Effector memory CD8-positive, alpha-beta T cell (primary cell): ENCODE results near the gene TCF12.
A peak's percentile ranks its signal among the peaks of the same experiment; 100 is the strongest.

Experiments
- ATAC-seq: fragments of 150-1000 bp; cut with Tn5 transposase; replicated peaks from 2 replicates; pipeline ENCODE4 v1.10.0; 2021; ENCODE audit warnings: mild to moderate bottlenecking, moderate library complexity
- DNase-seq, 3 experiments: peaks; one replicate each; pipeline ENCODE4 v3.0.0; 2021
- H3K27ac Mint-ChIP-seq, 2 donors: one replicate each; pipeline ENCODE4 v1.8.0; 2022; ENCODE audit warnings: mild to moderate bottlenecking in 2 of 2, mixed read lengths in 2 of 2, moderate library complexity in 2 of 2
- H3K27me3 Mint-ChIP-seq, 2 donors: one replicate each; pipeline ENCODE4 v1.8.0; 2022; ENCODE audit warnings: mixed read lengths in 2 of 2
- H3K36me3 Mint-ChIP-seq: one replicate; pipeline ENCODE4 v1.8.0; 2022; ENCODE audit warnings: mild to moderate bottlenecking, moderate library complexity, mixed read lengths; ENCODE audit not compliant: insufficient read depth
- H3K4me1 Mint-ChIP-seq, 2 donors: one replicate each; pipeline ENCODE4 v1.8.0; 2022; ENCODE audit warnings: low read depth in 2 of 2, mixed read lengths in 2 of 2
- H3K4me3 Mint-ChIP-seq, 2 donors: one replicate each; pipeline ENCODE4 v1.8.0; 2022; ENCODE audit warnings: mild to moderate bottlenecking in 2 of 2, mixed read lengths in 2 of 2, moderate library complexity in 2 of 2
- H3K9me3 Mint-ChIP-seq, 2 donors: one replicate each; pipeline ENCODE4 v1.8.0; 2022; ENCODE audit warnings: mixed read lengths in 2 of 2

The TCF12 gene

DNA sequence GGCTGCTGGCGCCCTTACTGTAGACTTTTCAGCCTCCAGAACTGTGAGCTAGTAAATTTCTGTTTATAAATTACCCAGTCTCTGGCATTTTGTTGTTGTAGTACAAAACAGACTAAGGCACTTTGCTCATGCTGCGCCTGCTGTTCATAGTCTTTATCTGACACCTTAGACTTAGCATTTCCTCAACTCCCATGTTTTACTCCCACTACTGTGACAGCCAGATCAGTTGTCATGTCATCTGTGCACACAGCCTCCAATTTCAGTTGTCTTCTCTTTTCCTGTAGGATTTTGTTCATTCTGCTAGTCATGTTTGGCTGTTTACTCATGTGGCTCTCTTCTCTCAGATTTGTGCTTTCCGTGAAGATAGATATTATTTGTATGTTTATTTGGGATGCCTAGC, 62.0 kb downstream of the TCF12 start:
- no peaks in the 10 kb centered on the region for H3K9me3 Mint-ChIP-seq
- DNase-seq (no peak), ATAC-seq (no peak)
- H3K4me1 Mint-ChIP-seq = peaks cover 17 to 54% of the 10 kb centered on the region in 2 donors
- no peaks in the 10 kb centered on the region for H3K36me3 Mint-ChIP-seq
- no peak overlapping the region for H3K4me3 Mint-ChIP-seq
- H3K27ac Mint-ChIP-seq = no peak overlapping the region
- no peaks in the 10 kb centered on the region for H3K27me3 Mint-ChIP-seq

DNA sequence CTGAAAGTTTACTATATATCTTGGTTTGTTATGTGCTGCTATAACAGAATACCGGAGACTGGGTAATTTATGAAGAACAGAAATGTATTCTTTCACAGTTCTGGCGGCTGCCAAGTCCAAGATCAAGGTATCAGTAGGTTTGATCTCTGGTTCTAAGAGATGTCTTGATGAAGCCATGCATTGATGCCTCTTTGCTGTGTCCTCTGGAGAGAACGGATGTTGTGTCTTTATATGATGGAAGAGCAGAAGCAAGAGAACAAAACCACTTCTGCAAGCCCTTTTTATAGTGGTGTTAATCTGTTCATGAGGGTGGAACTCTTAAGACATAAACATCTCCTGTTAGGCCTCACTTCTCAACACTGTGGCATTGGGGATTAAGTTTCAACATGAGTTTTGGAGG, 62.7 kb downstream of the TCF12 start:
- Mint-ChIP-seq H3K27ac (no peak overlapping the region), H3K27me3 (no peaks in the 10 kb centered on the region), H3K36me3 (no peaks in the 10 kb centered on the region), H3K9me3 (no peaks in the 10 kb centered on the region), H3K4me3 (no peak overlapping the region), H3K4me1 (peaks cover 17 to 54% of the 10 kb centered on the region in 2 donors)
- no peak for DNase-seq
- no peak for ATAC-seq

DNA sequence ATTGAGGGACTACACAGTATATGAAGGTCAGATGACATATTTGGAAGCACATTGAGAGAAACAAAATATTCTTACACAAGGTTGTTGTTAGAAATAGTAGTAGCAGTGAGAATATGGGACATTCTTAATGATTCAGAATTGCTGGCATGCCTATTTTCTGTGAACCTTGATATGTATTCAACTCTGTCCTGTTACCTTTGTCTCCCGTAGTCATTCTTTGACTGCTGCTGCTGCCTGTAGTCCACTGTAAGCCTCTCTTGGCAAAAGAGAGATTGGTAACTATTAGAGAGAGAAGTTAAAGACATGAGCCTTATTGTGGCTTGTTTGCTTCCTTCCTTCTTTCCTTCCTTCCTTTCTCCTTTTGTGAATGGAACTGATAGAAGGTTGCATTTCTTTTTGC, 64.5 kb downstream of the TCF12 start:
- Mint-ChIP-seq H3K4me1 (peaks cover 14 to 48% of the 10 kb centered on the region in 2 donors), H3K9me3 (no peaks in the 10 kb centered on the region)
- ATAC-seq = no peak

DNA sequence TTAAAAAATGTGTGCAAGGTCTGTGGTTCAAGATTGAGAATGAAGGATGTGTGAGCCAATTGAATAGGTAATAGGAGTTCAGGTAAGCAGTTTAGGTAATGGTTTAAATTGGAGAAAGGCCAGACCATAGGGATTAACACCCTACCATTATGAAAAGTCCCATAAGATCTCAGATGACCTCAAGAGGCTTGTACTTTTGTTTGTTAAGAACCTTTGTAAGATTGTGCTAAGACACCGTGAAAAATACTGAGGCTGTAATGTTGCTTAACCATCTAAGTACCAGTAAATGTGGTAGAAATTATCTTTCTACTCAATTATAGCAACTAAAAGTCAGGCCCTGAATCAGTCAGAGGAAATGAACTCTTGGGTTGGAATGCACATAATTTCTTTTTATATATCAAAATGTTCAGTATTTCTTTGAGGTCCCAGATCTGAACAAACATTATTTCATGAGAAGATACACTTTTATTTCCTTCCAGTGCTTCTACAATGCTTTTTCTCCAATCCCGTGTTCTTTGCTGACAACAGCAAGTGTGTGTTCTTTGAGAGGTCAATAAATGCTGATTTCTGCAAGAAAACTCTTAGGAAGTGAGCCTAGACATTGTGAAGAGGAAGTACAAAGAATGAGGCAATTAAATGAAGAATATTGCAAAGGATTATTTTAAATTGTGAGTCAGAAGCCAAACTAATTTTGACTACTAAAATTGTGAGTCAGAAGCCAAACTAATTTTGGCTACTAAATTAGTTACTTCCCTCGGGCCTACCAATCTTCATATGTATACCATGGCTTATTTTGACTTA, 66.4 kb downstream of the TCF12 start:
- peak overlapping the region in 1 of 2 donors; percentile 38 for H3K27ac Mint-ChIP-seq
- no peak for DNase-seq
- H3K36me3 Mint-ChIP-seq = no peaks in the 10 kb centered on the region

More for the DNA sequence above, 64.5 kb downstream of the TCF12 start:
- DNase-seq = no peak
- no peak overlapping the region for H3K27ac Mint-ChIP-seq
- H3K36me3 Mint-ChIP-seq = no peaks in the 10 kb centered on the region
- no peak overlapping the region for H3K4me3 Mint-ChIP-seq
- H3K27me3 Mint-ChIP-seq = no peaks in the 10 kb centered on the region

DNA sequence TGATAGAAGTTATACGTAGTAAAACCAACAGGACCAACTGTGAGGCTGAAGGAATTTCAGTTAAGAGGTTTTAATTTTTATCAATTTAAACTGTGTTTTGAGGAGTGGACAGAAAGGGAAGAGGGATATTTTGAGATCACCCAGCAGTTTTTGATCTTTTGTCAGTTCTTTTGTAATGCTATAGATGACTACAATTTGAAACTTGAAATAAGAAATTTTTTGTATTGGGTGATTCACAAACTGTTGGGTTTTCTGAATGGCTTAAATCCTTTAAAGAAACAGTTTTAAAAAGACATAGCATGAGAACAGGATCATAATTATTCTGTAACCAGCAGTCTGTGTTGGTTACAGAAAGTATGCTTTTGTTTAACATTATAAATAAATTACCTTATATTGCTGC, 67.4 kb downstream of the TCF12 start:
- Mint-ChIP-seq H3K4me1 (peaks cover 17 to 52% of the 10 kb centered on the region in 2 donors), H3K4me3 (no peak overlapping the region), H3K27ac (peak overlapping the region in 1 of 2 donors; percentile 38), H3K36me3 (no peaks in the 10 kb centered on the region), H3K9me3 (no peaks in the 10 kb centered on the region), H3K27me3 (no peaks in the 10 kb centered on the region)
- no peak for ATAC-seq
- DNase-seq = no peak

More for the DNA sequence above, 66.4 kb downstream of the TCF12 start:
- H3K4me1 Mint-ChIP-seq = peaks cover 19 to 55% of the 10 kb centered on the region in 2 donors
- H3K4me3 Mint-ChIP-seq = no peak overlapping the region
- H3K9me3 Mint-ChIP-seq = no peaks in the 10 kb centered on the region
- no peaks in the 10 kb centered on the region for H3K27me3 Mint-ChIP-seq
- no peak for ATAC-seq

GRCh38 chr15:56987286-56987685, 68.8 kb downstream of the TCF12 start:
- Mint-ChIP-seq H3K4me1 (peaks cover 12 to 49% of the 10 kb centered on the region in 2 donors), H3K36me3 (no peaks in the 10 kb centered on the region), H3K27ac (no peak overlapping the region), H3K9me3 (no peaks in the 10 kb centered on the region), H3K27me3 (no peaks in the 10 kb centered on the region), H3K4me3 (no peak overlapping the region)
- DNase-seq (no peak), ATAC-seq (no peak)

DNA sequence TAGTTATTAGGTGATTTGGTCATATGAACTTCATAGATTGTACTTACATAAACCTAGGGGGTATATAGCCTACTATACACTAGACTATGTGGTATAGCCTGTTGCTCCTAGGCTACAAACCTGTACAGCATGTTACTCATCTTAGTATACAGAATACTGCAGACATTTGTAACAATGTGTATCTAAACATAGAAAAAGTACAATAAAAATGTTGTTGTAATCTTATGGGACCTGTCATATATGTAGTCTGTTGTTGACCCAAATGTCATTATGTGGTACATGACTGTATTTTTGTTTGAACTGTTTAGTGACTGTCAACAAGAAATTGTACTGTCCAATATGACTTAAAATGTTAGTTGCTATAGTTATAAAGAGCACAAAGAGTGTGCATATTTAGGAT, 69.8 kb downstream of the TCF12 start:
- H3K9me3 Mint-ChIP-seq = no peaks in the 10 kb centered on the region
- H3K36me3 Mint-ChIP-seq = no peaks in the 10 kb centered on the region
- H3K4me1 Mint-ChIP-seq = peaks cover 9 to 42% of the 10 kb centered on the region in 2 donors
- H3K27ac Mint-ChIP-seq = no peak overlapping the region
- H3K27me3 Mint-ChIP-seq = no peaks in the 10 kb centered on the region
- no peak for ATAC-seq
- H3K4me3 Mint-ChIP-seq = no peak overlapping the region
- no peak for DNase-seq

- no peak overlapping the region for H3K4me3 Mint-ChIP-seq
- peaks cover 9 to 45% of the 10 kb centered on the region in 2 donors for H3K4me1 Mint-ChIP-seq
- H3K9me3 Mint-ChIP-seq = no peaks in the 10 kb centered on the region
- ATAC-seq (no peak), DNase-seq (no peak)
- no peaks in the 10 kb centered on the region for H3K27me3 Mint-ChIP-seq
- peaks cover 6% of the 10 kb centered on the region for H3K36me3 Mint-ChIP-seq
- peak overlapping the region in 1 of 2 donors; percentile 47 for H3K27ac Mint-ChIP-seq
These were observed 71.0 kb downstream of the TCF12 start for GRCh38 chr15:56989411-56989924.

GRCh38 chr15:56991017-56991416, 72.6 kb downstream of the TCF12 start:
- ATAC-seq = no peak
- no peak for DNase-seq
- Mint-ChIP-seq H3K4me1 (peaks cover 10 to 33% of the 10 kb centered on the region in 2 donors), H3K9me3 (no peaks in the 10 kb centered on the region), H3K4me3 (no peak overlapping the region), H3K27me3 (no peaks in the 10 kb centered on the region), H3K36me3 (peaks cover 6% of the 10 kb centered on the region), H3K27ac (no peak overlapping the region)

GRCh38 chr15:56992725-56993124, 74.3 kb downstream of the TCF12 start:
- peaks cover 6% of the 10 kb centered on the region for H3K36me3 Mint-ChIP-seq
- H3K4me1 Mint-ChIP-seq = peaks cover 10 to 40% of the 10 kb centered on the region in 2 donors
- DNase-seq (no peak), ATAC-seq (no peak)
- no peaks in the 10 kb centered on the region for H3K27me3 Mint-ChIP-seq
- no peaks in the 10 kb centered on the region for H3K9me3 Mint-ChIP-seq
- H3K4me3 Mint-ChIP-seq = no peak overlapping the region
- no peak overlapping the region for H3K27ac Mint-ChIP-seq

DNA sequence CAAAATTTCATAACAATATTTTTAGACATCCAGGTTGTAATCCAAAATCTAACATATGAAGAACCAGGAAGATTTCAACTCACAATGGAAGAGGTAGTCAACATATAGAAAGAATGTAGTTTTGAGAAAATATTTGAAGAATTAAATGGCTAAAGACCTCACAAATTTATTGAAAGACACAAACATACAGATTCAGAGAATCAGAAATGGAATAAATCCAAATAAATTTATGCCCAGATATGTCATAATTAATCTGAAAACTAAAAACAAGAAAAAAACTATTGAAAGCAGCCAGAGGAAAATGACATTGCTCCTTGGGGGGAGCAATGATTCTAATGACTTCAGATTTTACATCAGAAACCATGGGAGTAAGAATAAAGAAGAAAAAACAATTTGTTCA, 75.8 kb downstream of the TCF12 start:
- DNase-seq = no peak
- H3K9me3 Mint-ChIP-seq = no peaks in the 10 kb centered on the region
- peak overlapping the region in 1 of 2 donors; percentile 20 for H3K27ac Mint-ChIP-seq
- H3K4me1 Mint-ChIP-seq = peaks cover 9 to 32% of the 10 kb centered on the region in 2 donors
- ATAC-seq = no peak
- no peaks in the 10 kb centered on the region for H3K27me3 Mint-ChIP-seq
- H3K4me3 Mint-ChIP-seq = no peak overlapping the region
- peaks cover 6% of the 10 kb centered on the region for H3K36me3 Mint-ChIP-seq

DNA sequence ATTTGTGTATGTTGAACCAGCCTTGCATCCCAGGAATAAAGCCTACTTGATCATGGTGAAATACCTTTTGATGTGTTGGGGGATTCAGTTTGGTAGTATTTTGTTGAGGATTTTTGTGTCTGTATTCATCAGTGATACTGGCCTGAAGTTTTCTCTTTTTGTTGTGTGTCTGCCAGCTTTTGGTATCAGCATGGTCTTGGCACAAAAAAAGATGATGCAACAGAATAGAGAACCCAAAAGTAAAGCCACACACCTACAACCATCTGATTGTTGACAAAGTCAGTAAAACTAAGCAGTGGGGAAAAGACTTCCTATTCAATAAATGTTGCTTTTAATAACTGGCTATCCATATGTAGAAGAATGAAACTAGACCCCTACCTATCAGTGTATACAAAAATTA, 77.6 kb downstream of the TCF12 start:
- peaks cover 3 to 26% of the 10 kb centered on the region in 2 donors for H3K4me1 Mint-ChIP-seq
- peaks cover 6% of the 10 kb centered on the region for H3K36me3 Mint-ChIP-seq
- ATAC-seq (no peak), DNase-seq (no peak)
- H3K27ac Mint-ChIP-seq = no peak overlapping the region
- H3K4me3 Mint-ChIP-seq = no peak overlapping the region
- no peaks in the 10 kb centered on the region for H3K9me3 Mint-ChIP-seq
- no peaks in the 10 kb centered on the region for H3K27me3 Mint-ChIP-seq

- ATAC-seq = no peak
These were observed 78.5 kb downstream of the TCF12 start for GRCh38 chr15:56996746-56997470.

DNA sequence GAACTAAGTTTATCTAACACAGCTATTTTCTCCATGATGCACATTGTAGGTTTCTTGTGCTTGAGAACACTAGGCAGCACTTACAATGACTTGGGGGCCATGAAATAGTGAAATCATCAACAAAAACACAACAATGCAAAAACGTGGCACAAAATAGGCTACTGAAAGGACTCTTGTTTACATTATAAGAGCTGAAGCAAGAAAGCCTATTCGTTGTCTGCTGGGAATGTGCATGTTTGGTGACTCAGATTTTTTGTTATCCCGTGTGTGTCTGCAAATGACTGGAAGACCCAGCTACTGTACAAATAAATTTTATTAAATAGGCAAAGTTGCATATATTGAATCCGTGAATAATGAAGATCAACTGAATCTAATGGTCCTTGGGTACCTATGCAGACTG, 85.0 kb downstream of the TCF12 start:
- H3K36me3 Mint-ChIP-seq = peaks cover 9% of the 10 kb centered on the region
- no peak for DNase-seq
- no peak overlapping the region for H3K4me3 Mint-ChIP-seq
- peaks cover 11 to 30% of the 10 kb centered on the region in 2 donors for H3K4me1 Mint-ChIP-seq
- peak overlapping the region in 1 of 2 donors; percentile 15 for H3K27ac Mint-ChIP-seq
- no peak for ATAC-seq
- H3K27me3 Mint-ChIP-seq = no peaks in the 10 kb centered on the region
- H3K9me3 Mint-ChIP-seq = no peaks in the 10 kb centered on the region

More at GRCh38 chr15:56996746-56997470, 78.5 kb downstream of the TCF12 start:
- no peaks in the 10 kb centered on the region for H3K27me3 Mint-ChIP-seq
- DNase-seq = no peak
- no peak overlapping the region for H3K4me3 Mint-ChIP-seq
- no peak overlapping the region for H3K27ac Mint-ChIP-seq
- H3K9me3 Mint-ChIP-seq = no peaks in the 10 kb centered on the region
- peaks cover 8 to 28% of the 10 kb centered on the region in 2 donors for H3K4me1 Mint-ChIP-seq
- peaks cover 6% of the 10 kb centered on the region for H3K36me3 Mint-ChIP-seq
